Stimulated activated naive CD4-positive, alpha-beta T cell treated with Interleukin-2 at 50 U/mL for 16 hours (primary cell): ENCODE measurements around the gene KIF6.
"Not testable (repeated sequence)": the region's sequence is repeated elsewhere in the genome, so short reads cannot be mapped to it uniquely, and the experiment has no call there.

Experiments used
- DNase-seq: peaks from one replicate; lab custom pipeline; 2025; lab: John Stamatoyannopoulos, UW

Gene KIF6

GRCh38 chr6:39496456-39496855 lies 228.8 kb downstream of the KIF6 start:
- no peak for DNase-seq

- no peak for DNase-seq
These were observed 229.6 kb downstream of the KIF6 start for GRCh38 chr6:39495640-39496039.

DNA sequence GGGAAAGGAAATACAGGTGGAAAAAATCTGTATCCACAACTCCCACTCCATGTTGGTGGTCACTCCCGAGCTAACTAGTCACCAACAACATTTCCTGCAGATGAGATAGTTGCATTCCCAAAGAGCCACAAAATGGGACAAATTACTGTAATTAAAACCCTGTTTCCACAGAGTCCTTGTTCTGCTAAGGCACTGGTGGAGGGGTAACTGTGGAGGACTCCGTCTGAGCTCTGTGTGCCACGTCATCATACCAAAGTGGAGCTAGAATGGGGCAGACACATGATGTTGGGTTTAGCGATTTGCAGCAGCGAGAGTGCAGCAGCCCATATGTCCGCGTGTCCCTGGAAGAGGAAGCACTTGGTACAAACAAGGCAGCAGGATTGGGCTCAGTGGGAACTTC lies 230.2 kb downstream of the KIF6 start:
- DNase-seq = no peak

DNA sequence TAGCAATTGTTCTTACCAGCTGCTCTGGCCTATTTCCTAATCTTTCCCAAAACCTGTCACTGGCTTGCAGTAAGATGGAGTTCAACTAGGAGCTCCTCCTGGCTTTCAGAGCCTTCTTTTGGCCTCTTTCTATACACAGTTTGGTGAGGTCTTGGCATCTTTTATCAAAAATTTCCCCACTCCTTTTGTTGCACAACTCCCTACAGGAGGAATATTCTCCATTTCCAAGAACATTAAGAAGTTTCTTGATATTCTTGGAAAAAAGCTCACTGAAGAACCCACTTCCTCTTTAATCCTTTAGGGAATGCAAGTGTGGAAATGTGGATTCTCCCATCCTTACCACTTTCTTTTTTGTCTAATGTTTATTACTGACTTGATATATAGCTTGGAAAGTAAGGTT lies 231.4 kb downstream of the KIF6 start:
- no peak for DNase-seq

GRCh38 chr6:39493174-39493573 lies 232.0 kb downstream of the KIF6 start:
- no peak for DNase-seq

GRCh38 chr6:39490108-39490507 lies 235.1 kb downstream of the KIF6 start:
- no peak for DNase-seq

DNA sequence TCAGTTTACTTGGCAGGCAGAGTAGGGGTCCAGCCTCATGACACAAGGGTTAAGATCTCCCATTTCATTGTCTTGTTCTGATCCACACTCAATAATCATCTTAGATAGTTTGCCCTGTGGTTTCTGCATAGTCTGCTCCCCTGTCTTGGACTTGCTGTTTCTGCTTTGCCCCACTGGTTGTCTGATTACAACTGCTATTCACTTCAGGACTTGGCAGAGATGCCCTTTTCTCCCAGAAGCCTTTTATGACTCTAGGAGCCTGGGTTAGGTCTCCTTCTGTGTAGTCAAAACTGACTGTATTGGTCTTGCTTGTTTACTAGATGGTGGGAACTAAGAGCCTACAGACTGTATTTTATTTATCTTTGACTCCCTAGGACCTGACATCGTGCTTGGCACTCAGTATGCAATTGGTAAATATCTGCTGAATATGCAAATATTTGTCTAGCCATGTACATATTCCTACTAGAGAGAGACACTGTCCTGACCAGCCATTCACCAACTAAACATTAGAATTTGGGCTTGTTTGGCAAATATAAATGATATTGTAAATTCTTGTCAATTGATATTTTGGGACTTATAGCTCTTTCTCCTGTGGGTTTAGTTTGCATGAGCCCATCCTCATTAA lies 236.8 kb downstream of the KIF6 start:
- DNase-seq = no peak

GRCh38 chr6:39484276-39484675 lies 240.9 kb downstream of the KIF6 start:
- DNase-seq = no peak

- not testable (repeated sequence) for DNase-seq
These were observed 245.4 kb downstream of the KIF6 start for GRCh38 chr6:39479819-39480218.

DNA sequence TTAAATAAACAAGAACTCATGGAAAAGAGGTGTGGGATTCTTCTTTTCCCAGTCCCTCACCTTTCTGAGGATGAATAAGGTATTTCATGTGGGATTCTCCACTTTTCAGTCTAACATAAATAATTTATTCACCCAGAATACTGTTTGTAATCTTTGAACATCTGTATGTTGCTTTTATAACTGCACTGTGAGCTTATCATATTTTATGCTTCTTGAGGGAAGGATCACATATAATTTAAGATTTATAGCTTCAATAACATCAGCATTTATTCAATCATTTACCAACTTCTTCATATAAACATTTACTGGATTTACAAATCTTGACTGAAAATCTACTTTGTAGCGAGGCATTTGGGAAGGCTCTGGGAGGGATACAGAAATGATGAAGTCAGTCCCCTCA lies 248.5 kb downstream of the KIF6 start:
- no peak for DNase-seq

DNA sequence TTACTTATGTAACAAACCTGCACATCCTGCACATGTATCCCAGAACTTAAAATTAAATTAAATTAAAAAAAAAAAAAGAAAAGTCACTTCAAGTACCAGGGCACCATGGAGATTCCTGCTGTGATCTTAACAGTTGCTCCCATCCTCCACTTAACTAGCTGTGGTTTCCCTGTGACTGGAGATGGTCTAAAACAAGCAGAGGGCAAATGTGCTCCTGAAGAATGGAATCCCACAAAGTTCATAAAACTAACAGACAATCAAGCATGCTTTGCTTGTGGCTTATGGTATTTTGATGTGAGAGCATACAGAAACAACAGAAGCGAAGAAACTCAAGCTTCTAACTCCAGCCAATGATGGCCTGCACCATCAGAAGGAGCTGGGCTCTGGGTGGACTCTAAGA lies 249.1 kb downstream of the KIF6 start:
- no peak for DNase-seq

DNA sequence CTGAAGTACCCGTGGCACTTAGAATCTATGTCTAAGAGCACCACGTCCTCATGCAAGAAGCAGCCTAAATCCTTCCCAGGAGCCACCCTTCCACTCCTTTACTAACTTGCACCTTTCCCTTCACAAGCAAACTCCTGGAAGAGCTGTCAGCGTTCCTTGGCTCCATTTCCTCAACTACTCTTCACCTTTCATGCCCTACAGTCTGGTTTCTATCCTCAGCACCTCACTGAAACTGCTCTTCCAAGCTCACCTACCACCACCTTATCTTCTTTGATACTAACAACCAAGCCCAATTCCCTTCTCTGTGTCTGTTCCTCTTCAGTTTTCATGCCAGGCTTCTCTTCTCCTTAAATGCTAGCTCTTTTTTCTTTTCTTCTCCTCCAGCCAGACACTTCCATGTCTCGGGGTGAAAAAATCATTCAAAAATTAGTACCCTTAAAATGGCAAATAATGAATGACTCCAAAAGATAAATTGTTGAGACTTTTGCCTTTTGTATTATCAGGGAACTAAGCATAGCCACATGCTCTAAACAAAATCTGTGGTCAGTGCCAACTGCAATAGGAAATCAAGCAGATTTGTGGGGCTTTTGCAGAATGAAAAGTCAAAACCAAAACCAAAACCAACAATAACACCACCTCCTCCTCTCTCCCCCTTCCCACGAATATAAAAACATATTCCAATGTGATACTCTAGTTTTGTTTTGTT lies 253.1 kb downstream of the KIF6 start:
- DNase-seq = no peak

- DNase-seq = no peak
These were observed 254.7 kb downstream of the KIF6 start for GRCh38 chr6:39470506-39470905.

GRCh38 chr6:39468385-39468784 lies 256.8 kb downstream of the KIF6 start:
- DNase-seq = no peak

GRCh38 chr6:39466631-39467030 lies 258.6 kb downstream of the KIF6 start:
- DNase-seq = no peak

- DNase-seq = no peak
These were observed 259.7 kb downstream of the KIF6 start for GRCh38 chr6:39465539-39465938.

GRCh38 chr6:39464067-39464466 lies 261.1 kb downstream of the KIF6 start:
- DNase-seq = no peak

- DNase-seq = no peak
These were observed 271.2 kb downstream of the KIF6 start for GRCh38 chr6:39453956-39454524.

DNA sequence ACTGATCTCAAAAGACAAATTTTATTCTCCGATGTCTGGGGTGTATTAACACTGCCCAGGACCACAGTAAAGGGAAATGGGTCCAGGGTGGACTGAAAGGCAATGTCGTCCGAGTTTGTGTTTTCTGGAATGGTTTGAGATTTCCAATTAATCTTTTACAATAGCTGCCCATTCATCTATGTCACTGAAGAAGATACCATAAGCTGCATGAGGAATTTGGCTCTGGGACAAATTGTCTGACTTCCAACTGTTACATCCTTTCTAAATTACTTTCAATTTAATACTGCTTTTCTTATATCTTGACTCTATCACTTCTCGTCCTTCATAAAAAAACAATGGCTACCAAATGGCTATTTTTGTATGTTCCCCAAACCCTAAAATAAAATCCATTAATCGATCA lies 272.0 kb downstream of the KIF6 start:
- DNase-seq = no peak

GRCh38 chr6:39452306-39453145 lies 272.7 kb downstream of the KIF6 start:
- no peak for DNase-seq

DNA sequence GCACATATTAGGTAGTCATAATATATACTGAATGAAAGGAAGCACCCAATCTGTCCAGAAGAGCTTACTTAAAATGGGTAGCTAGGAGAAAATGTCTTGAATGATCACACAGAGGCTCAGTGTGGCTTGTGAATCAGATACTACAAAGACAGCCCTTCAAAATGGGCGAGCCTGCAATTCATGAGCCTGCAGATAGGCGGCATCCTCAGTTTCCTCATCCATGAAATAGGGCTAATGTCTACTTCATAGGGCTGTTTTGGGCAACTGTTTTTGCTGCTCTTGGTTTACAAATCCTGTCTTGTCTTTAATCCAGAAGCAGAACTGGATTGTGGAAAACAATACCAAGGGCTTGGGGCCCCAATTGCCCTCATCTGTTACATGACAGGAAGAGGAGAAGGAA lies 273.4 kb downstream of the KIF6 start:
- DNase-seq = no peak

- DNase-seq = no peak
These were observed 276.2 kb downstream of the KIF6 start for GRCh38 chr6:39449022-39449421.

DNA sequence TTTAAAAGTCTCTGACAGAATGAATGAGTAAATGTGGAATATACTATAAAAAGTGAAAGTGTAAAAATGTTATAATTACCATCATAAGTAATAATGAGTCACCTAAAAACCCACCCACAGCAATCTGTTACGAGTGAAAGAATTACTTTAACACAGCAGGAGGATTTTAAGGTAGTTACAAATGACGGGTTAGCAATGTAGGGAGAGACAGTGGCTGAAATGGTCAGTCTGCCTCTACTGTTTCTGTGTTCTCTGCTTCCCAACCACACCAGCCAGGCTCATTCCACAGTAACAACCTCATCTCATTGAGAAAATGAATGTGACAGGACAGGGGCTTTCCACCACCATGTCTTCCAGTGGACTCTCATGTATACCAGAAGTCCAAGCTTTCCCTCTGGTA lies 278.3 kb downstream of the KIF6 start:
- no peak for DNase-seq
